HCEC 1CT (cell line): ENCODE measurements around the gene STEAP3.

Source experiments
- DNase-seq: peaks from one replicate; pipeline ENCODE4 v3.0.0-alpha.2; 2017

The STEAP3 gene

GRCh38 chr2:119304847-119305246 lies 81.2 kb downstream of the STEAP3 start:
- no peak for DNase-seq

DNA sequence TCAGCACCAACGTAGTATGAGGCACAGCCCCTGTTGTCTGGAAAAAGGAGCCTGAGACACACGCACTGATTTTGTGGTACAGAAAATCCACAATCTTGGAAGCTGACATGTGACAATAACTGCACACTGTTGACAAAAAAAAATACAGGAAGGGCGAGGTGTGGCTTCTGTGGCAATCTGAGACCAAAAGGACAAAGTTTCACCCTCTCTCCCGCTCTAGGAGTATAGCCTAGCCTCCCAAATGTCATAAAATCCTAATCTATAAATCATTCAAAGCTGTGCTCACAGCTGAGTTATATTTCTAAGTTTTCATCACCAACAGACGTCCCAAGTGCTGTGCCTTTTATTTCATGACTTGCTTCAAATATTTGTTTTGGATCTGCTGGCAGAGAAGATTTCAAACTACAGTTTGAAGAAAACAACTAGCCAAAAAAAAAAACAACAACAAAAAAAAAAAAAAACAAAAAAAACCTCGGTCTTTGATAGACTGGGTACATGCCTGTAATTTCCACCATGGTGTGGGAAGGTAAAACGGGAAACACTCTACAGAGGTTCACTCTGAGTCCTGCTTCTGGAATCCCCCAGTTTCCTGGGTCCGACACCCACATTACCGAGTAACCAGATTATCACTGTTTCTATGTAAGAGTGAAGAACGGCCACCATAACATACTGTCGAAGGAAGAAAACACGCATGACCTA lies 82.0 kb downstream of the STEAP3 start:
- DNase-seq, result no peak

GRCh38 chr2:119306196-119306590 lies 82.6 kb downstream of the STEAP3 start:
- no peak for DNase-seq

DNA sequence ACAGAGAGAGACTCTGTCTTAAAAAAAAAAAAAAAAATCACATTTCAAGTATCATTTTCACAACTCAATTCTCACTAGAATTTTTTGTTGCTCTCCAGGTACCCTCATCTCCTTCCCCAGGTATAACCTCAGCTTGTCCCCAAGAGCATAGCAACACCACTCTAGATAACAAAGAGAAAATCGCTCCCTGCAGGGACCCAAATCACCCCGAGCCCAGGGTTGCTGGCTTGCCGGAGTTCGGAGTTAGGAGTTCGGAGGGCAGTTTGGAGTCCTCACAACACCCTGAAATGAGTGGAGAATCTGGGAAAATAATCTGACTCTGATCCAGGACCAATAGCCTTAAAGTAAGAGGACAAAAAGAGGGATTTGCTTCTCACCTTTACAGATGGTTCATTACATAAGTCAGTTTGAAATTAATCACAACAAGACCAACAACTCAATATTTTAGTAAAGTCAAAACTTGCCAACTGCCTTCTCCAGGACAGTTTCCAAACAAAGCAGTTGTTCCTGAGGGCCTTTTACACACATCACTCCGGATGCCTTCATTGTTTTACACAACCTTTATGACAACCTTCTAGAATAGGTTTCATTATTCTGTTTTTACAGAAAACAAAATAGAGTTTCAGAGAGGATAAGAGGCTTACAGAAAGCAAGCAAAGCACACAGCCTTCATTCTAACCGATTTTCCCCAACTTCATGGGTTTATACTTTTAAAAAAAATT lies 83.9 kb downstream of the STEAP3 start:
- no peak for DNase-seq

DNA sequence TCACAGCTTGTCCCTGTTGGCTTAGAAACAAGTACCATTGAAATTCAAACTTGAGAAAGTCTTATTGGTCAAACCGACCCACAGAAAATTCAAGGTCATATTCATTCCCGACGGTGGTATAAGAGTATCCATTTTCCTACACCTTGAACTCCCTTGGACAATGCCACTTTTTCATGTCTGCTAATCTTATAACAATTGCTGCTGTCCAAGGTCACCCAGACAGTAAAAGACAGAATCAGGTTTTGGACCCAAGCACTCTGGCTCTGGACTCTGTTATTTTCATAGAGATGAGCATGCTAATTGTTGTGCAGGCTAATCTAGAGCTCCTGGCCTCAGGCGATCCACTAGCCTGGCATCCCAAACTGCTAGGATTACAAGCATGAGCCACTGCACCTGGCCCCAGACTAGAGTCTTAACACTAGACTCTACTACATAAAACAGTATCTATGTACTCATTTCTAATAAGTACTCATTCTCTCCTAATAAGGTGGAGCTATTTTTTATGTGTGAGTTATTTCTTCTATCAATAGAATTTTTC lies 85.2 kb downstream of the STEAP3 start:
- DNase-seq, result no peak

DNA sequence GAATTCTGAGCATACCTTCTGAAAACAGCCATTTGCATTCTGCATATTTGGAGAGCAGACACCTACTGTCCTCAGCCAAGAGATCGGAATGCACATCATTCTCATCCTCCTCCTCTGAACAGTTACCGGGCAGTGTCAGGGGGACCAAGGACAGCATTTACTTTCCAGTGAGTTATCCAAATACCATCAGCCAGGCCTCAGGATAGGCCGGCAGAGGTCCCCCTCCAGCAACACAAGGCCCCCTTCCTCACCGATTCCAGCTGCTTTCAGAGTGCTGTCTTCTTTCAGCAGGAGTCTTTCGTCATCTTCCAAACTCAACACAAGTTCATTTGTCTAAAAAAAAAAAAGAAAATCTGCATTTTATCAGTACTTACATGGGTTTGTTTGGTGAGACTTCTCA lies 87.7 kb downstream of the STEAP3 start:
- DNase-seq, result no peak

DNA sequence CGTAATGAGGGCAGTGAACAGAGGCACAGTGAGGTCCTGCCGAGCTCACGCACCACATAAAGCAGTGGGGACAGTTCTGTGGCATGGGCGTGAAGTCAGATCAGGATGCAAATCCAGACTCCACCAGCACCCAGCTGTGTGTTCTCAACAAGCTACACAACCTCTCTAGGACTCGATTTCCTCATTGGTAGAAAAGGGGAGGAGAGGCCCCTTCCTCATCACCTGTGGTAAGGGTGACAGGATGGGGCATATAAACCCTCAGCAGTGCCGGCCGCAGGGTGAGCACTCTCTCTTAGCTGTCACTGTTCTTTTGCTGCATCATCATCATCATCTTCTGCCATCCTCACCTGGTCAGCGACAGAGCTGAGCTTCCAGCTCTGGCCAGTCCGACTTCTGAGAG lies 88.2 kb downstream of the STEAP3 start:
- DNase-seq, result no peak
